HepG2 (cell line): ENCODE measurements around the gene UBA6. TPM values are rescaled to one million over a fixed set of nuclear protein-coding genes. Genes with fewer than 3 reads are reported as not detected.

Source experiments
- ASH2L ChIP-seq: fragments of 300-600, 200-600 bp; sonication (generic); IDR thresholded peaks from 2 replicates; pipeline ENCODE4 v1.7.0; 2017; ENCODE audit warnings: low read depth, mild to moderate bottlenecking, moderate library complexity, mixed read lengths, low read length; ENCODE audit not compliant: insufficient read length
- DRAP1 ChIP-seq: IDR thresholded peaks from 2 replicates; pipeline ENCODE4 v1.6.1; 2016; ENCODE audit warnings: missing genetic modification reagents, missing compliant biosample characterization
- HBP1 ChIP-seq: IDR thresholded peaks from 2 replicates; pipeline ENCODE4 v1.6.1; 2016; ENCODE audit warnings: low read depth, control low read depth
- ISL2 ChIP-seq: sonication (generic); formaldehyde crosslinking; IDR thresholded peaks from 2 replicates; pipeline ENCODE4 v1.5.0; 2020; ENCODE audit warnings: missing genetic modification reagents
- KDM5A ChIP-seq: fragments of 200-600 bp; sonication (generic); IDR thresholded peaks from 2 replicates; pipeline ENCODE4 v1.7.0; 2018; ENCODE audit warnings: antibody characterized with exemption, mild to moderate bottlenecking, low read length, borderline replicate concordance
- KLF16 ChIP-seq, 2 experiments: sonication (generic) in 1 of 2; formaldehyde crosslinking in 1 of 2; IDR thresholded peaks; 2 replicates each; pipeline versions ENCODE4 v1.6.1 to v1.8.0; 2016 to 2023; ENCODE audit warnings: missing genetic modification reagents in 2 of 2, missing compliant biosample characterization in 1 of 2
- MED8 ChIP-seq: sonication (generic); formaldehyde crosslinking; IDR thresholded peaks from 2 replicates; pipeline ENCODE4 v1.8.1; 2023; ENCODE audit warnings: mild to moderate bottlenecking, missing genetic modification reagents; ENCODE audit not compliant: insufficient replicate concordance
- REST ChIP-seq, 2 experiments: IDR thresholded peaks; 2 replicates each; pipeline ENCODE4 v1.6.1; 2011 to 2012; ENCODE audit warnings: low read length in 2 of 2, borderline replicate concordance in 1 of 2, low read depth in 1 of 2, mild to moderate bottlenecking in 1 of 2, moderate library complexity in 1 of 2
- THAP7 ChIP-seq: sonication (generic); formaldehyde crosslinking; IDR thresholded peaks from 2 replicates; pipeline ENCODE4 v1.8.1; 2023; ENCODE audit warnings: mild to moderate bottlenecking, missing genetic modification reagents
- ZFX ChIP-seq: sonication (generic); formaldehyde crosslinking; IDR thresholded peaks from 2 replicates; pipeline ENCODE4 v1.4.0; 2020; ENCODE audit warnings: mild to moderate bottlenecking, low read depth, missing genetic modification reagents, moderate library complexity
- ZNF30 ChIP-seq: sonication (generic); formaldehyde crosslinking; IDR thresholded peaks from 2 replicates; pipeline ENCODE4 v1.5.0; 2020; ENCODE audit warnings: mild to moderate bottlenecking, missing genetic modification reagents
- ZNF318 ChIP-seq: sonication (generic); formaldehyde crosslinking; IDR thresholded peaks from 2 replicates; pipeline ENCODE4 v1.4.0; 2020; ENCODE audit warnings: mild to moderate bottlenecking, missing genetic modification reagents
- polyA plus RNA-seq, 8 experiments: library from polyadenylated mRNA; depleted of rRNA in 3 of 8; stranded (reverse) in 7 of 8; unstranded in 1 of 8; fragments of >200 nt; fragmentation: Illumina TruSeq in 4 of 8; extraction: Trizol in 4 of 8; gene quantifications; 2 replicates each; pipeline versions ENCODE4 v1.2.1 to v1.2.3, GENCODE V29; 2011 to 2016; ENCODE audit warnings: low read depth in 4 of 8, missing spikeins in 1 of 8, mixed read lengths in 1 of 8; ENCODE audit not compliant: insufficient read depth in 1 of 8
- total RNA-seq, 5 experiments: library from RNA; depleted of rRNA; stranded (reverse); fragments of >200 nt; fragmentation: Illumina TruSeq; extraction: Trizol; gene quantifications; 2 replicates each; pipeline ENCODE4 v1.2.3, GENCODE V29; 2016; ENCODE audit warnings: low read depth in 1 of 5

The UBA6 gene
- total and polyA plus RNA-seq, 2 of the 13 experiments (the other 11 are each of a cell fraction or from before 2014, with no cell fraction given): 33.3 to 75.4 TPM

- peak; percentile 68 for TF ChIP-seq DRAP1 (CRISPR knock-in tag)
- TF ChIP-seq HBP1: no peak
- peak; percentile 74 for TF ChIP-seq ZFX (CRISPR knock-in tag)
- no peak for TF ChIP-seq MED8 (CRISPR knock-in tag)
- TF ChIP-seq ZNF30: no peak
- TF ChIP-seq KDM5A: peak; percentile 62
- 0 out of 2 replicates have a peak, but pooled peaks have one; percentile 40 for TF ChIP-seq THAP7 (CRISPR knock-in tag)
- no peak for TF ChIP-seq ISL2
- peak in 1 of 2 experiments; percentile 63; a peak in 1 of 4 replicates for TF ChIP-seq REST (IDR thresholded peaks at IDR 0.05; ENCODE audit: borderline replicate concordance in 1 of 2, low read depth in 1 of 2, low read length in 2 of 2)
- peak in 1 of 2 experiments; percentile 87; a peak in 2 of 4 replicates for TF ChIP-seq KLF16 (CRISPR knock-in tag; IDR thresholded peaks at IDR 0.05)
- TF ChIP-seq ZNF318 (CRISPR knock-in tag): no peak
- TF ChIP-seq ASH2L: peak; percentile 92
Measured at GRCh38 chr4:67700738-67701516, at the start of gene UBA6 (continued).
